Neural crest cell (in vitro differentiated cells): Measurements from ENCODE around the gene MIX23. TPM values are rescaled to one million over a fixed set of nuclear protein-coding genes. Genes with fewer than 3 reads are reported as not detected.

Experiments used
- DNase-seq: peaks from one replicate; pipeline ENCODE4 v3.0.0; 2021; ENCODE audit warnings: low read depth, mixed read lengths, low spot score
- H3K27ac Mint-ChIP-seq: one replicate; pipeline ENCODE4 v1.8.0; 2021; ENCODE audit warnings: mild to moderate bottlenecking, mixed read lengths; ENCODE audit not compliant: unreplicated experiment
- H3K27me3 Mint-ChIP-seq: 2 replicates; pipeline ENCODE4 v1.8.0; 2021; ENCODE audit warnings: low read depth, mild to moderate bottlenecking, mixed read lengths
- H3K36me3 Mint-ChIP-seq: 2 replicates; pipeline ENCODE4 v1.8.0; 2021; ENCODE audit warnings: low read depth, mild to moderate bottlenecking, mixed read lengths
- H3K4me1 Mint-ChIP-seq: 2 replicates; pipeline ENCODE4 v1.8.0; 2021; ENCODE audit warnings: mixed read lengths
- H3K4me3 Mint-ChIP-seq: one replicate; pipeline ENCODE4 v1.8.0; 2021; ENCODE audit warnings: mild to moderate bottlenecking, mixed read lengths
- H3K9me3 Mint-ChIP-seq: 2 replicates; pipeline ENCODE4 v1.8.0; 2021; ENCODE audit warnings: mixed read lengths
- CTCF ChIP-seq: fragments of 200-600 bp; sonication (generic); conservative IDR thresholded peaks from 2 replicates; pipeline ENCODE4 v1.5.0; 2021; ENCODE audit warnings: antibody characterized with exemption, mild to moderate bottlenecking
- total RNA-seq: library from RNA; stranded (reverse); gene quantifications from 2 replicates; pipeline ENCODE4 v1.2.1, GENCODE V29; 2021

The MIX23 gene
- total RNA-seq, 1 donor from 2014 or later: 52.5 TPM

- DNase-seq: no peak
- Mint-ChIP-seq H3K9me3 (no peaks in the 10 kb centered on the region), H3K27ac (no peak overlapping the region), H3K36me3 (no peaks in the 10 kb centered on the region), H3K4me1 (peaks cover 3% of the 10 kb centered on the region), H3K27me3 (no peaks in the 10 kb centered on the region), H3K4me3 (no peak overlapping the region)
- peak; percentile 81 for TF ChIP-seq CTCF
These were observed 10.1 kb upstream of the MIX23 start for GRCh38 chr3:122392868-122393844.

GRCh38 chr3:122391681-122392446 lies 8.8 kb upstream of the MIX23 start:
- peaks cover 3% of the 10 kb centered on the region for H3K4me1 Mint-ChIP-seq

GRCh38 chr3:122390665-122391064 lies 7.6 kb upstream of the MIX23 start:
- no peak for DNase-seq
- H3K36me3 Mint-ChIP-seq: no peaks in the 10 kb centered on the region
- no peaks in the 10 kb centered on the region for H3K27me3 Mint-ChIP-seq
- H3K27ac Mint-ChIP-seq: no peak overlapping the region
- H3K4me3 Mint-ChIP-seq: no peak overlapping the region
- H3K4me1 Mint-ChIP-seq: peaks cover 3% of the 10 kb centered on the region
- H3K9me3 Mint-ChIP-seq: no peaks in the 10 kb centered on the region
- TF ChIP-seq CTCF: no peak

More at GRCh38 chr3:122391681-122392446, 8.8 kb upstream of the MIX23 start:
- Mint-ChIP-seq H3K27me3 (no peaks in the 10 kb centered on the region), H3K4me3 (no peak overlapping the region), H3K9me3 (no peaks in the 10 kb centered on the region), H3K36me3 (no peaks in the 10 kb centered on the region), H3K27ac (no peak overlapping the region)
- no peak for TF ChIP-seq CTCF
- no peak for DNase-seq

- no peaks in the 10 kb centered on the region for H3K36me3 Mint-ChIP-seq
- H3K9me3 Mint-ChIP-seq: no peaks in the 10 kb centered on the region
- TF ChIP-seq CTCF: no peak
- H3K27ac Mint-ChIP-seq: no peak overlapping the region
- H3K4me1 Mint-ChIP-seq: peaks cover 3% of the 10 kb centered on the region
- no peak for DNase-seq
- no peaks in the 10 kb centered on the region for H3K27me3 Mint-ChIP-seq
- H3K4me3 Mint-ChIP-seq: no peak overlapping the region
These were observed 6.9 kb upstream of the MIX23 start for GRCh38 chr3:122389892-122390291.

GRCh38 chr3:122389197-122389596 lies 6.2 kb upstream of the MIX23 start:
- Mint-ChIP-seq H3K36me3 (no peaks in the 10 kb centered on the region), H3K27me3 (no peaks in the 10 kb centered on the region), H3K4me1 (peaks cover 9% of the 10 kb centered on the region), H3K9me3 (no peaks in the 10 kb centered on the region), H3K27ac (no peak overlapping the region), H3K4me3 (no peak overlapping the region)
- TF ChIP-seq CTCF: no peak
- no peak for DNase-seq
